OCI-LY7 (cell line): ENCODE measurements around the gene RCSD1. TPM values are rescaled to one million over a fixed set of nuclear protein-coding genes. Genes with fewer than 3 reads are reported as not detected.

ENCODE experiments used
- BruUV-seq: library from RNA; stranded (reverse); fragments of 400-500 nt; replicated peaks from 2 replicates; lab custom pipeline; 2021; lab: Mats Ljungman, UMichigan
- CTCF ChIA-PET: fragments of 300-600 bp; sonication (Branson Sonifier 250); formaldehyde crosslinking; loops from one replicate; lab custom pipeline; 2022; ENCODE audit warnings: antibody characterized with exemption; ENCODE audit not compliant: unreplicated experiment; lab: Charles Lee
- POLR2A ChIA-PET: fragments of 300-600 bp; sonication (Branson Sonifier 250); formaldehyde crosslinking; loops from one replicate; lab custom pipeline; 2022; ENCODE audit warnings: antibody characterized with exemption; lab: Charles Lee
- DNase-seq: peaks from one replicate; pipeline ENCODE4 v3.0.0-alpha.2; 2015; ENCODE audit warnings: low spot score
- H2AFZ ChIP-seq: fragments of 200-600 bp; sonication (generic), shearing (Covaris generic); 2 replicates; pipeline ENCODE4 v1.6.1; 2014; ENCODE audit warnings: mild to moderate bottlenecking, antibody characterized with exemption, low read length, moderate library complexity
- H3K27ac ChIP-seq: fragments of 200-600 bp; sonication (generic); 2 replicates; pipeline ENCODE4 v1.5.1; 2014; ENCODE audit warnings: mixed run types, low read depth, mild to moderate bottlenecking, moderate library complexity, low read length, inconsistent platforms; ENCODE audit not compliant: poor library complexity, severe bottlenecking
- H3K36me3 ChIP-seq: fragments of 200-600 bp; sonication (generic); 2 replicates; pipeline ENCODE4 v1.6.1; 2014; ENCODE audit warnings: mild to moderate bottlenecking, antibody characterized with exemption, low read length, moderate library complexity, mixed read lengths; ENCODE audit not compliant: insufficient read depth
- H3K4me1 ChIP-seq: fragments of 200-600 bp; sonication (generic); 2 replicates; pipeline ENCODE4 v1.5.1; 2014; ENCODE audit warnings: mild to moderate bottlenecking, low read length; ENCODE audit not compliant: insufficient read depth, poor library complexity, severe bottlenecking
- H3K4me2 ChIP-seq: fragments of 200-600 bp; sonication (generic); 2 replicates; pipeline ENCODE4 v1.6.1; 2014; ENCODE audit warnings: mild to moderate bottlenecking, low read length
- H3K4me3 ChIP-seq: fragments of 200-600 bp; sonication (generic); 2 replicates; pipeline ENCODE4 v1.5.1; 2014; ENCODE audit warnings: mild to moderate bottlenecking, low read depth, low read length; ENCODE audit not compliant: poor library complexity, severe bottlenecking
- H3K79me2 ChIP-seq: fragments of 200-600 bp; sonication (generic); 2 replicates; pipeline ENCODE4 v1.6.1; 2016; ENCODE audit warnings: low read depth, mild to moderate bottlenecking, low read length, moderate library complexity, mixed read lengths; ENCODE audit not compliant: insufficient read depth
- H3K9me2 ChIP-seq: fragments of 200-600 bp; sonication (generic); 2 replicates; pipeline ENCODE4 v1.6.1; 2016; ENCODE audit warnings: mild to moderate bottlenecking, low read length, mixed read lengths; ENCODE audit not compliant: insufficient read depth
- H3K9me3 ChIP-seq: fragments of 200-600 bp; sonication (generic); 2 replicates; pipeline ENCODE4 v1.6.1; 2014; ENCODE audit warnings: mild to moderate bottlenecking, mixed run types, low read length, mixed read lengths
- H4K20me1 ChIP-seq: fragments of 200-600 bp; sonication (generic); 2 replicates; pipeline ENCODE4 v1.6.1; 2014; ENCODE audit warnings: mild to moderate bottlenecking, antibody characterized with exemption, low read length, moderate library complexity, mixed read lengths; ENCODE audit not compliant: insufficient read depth
- EZH2phosphoT487 ChIP-seq: fragments of 200-600 bp; sonication (generic); IDR thresholded peaks from 2 replicates; pipeline ENCODE4 v1.6.1; 2018; ENCODE audit warnings: low read depth, borderline replicate concordance, mild to moderate bottlenecking, mixed run types, antibody characterized with exemption, low read length, moderate library complexity, mixed read lengths
- intact Hi-C: fragments of 100-400 bp; cut with micrococcal nuclease; formaldehyde crosslinking; loops from one replicate; pipeline ENCODE4 v1.10.0; 2022; ENCODE audit not compliant: unreplicated experiment
- total RNA-seq, 2 experiments: library from RNA; depleted of rRNA in 1 of 2; stranded (reverse); fragments of >200 nt in 1 of 2; shearing (Covaris generic) in 1 of 2; gene quantifications; 2 replicates each; pipeline ENCODE4 v1.2.3, GENCODE V29; 2014 to 2022
- TF ChIP-seq, protein P1 (sequence below): fragments of 200-600 bp; sonication (generic); conservative IDR thresholded peaks from 2 replicates; pipeline ENCODE4 v1.5.1; 2014; ENCODE audit warnings: mild to moderate bottlenecking, antibody characterized with exemption, low read length, moderate library complexity, mixed read lengths

RCSD1 gene
- total RNA-seq, 2 experiments from 2014 or later: 161 to 164 TPM

DNA sequence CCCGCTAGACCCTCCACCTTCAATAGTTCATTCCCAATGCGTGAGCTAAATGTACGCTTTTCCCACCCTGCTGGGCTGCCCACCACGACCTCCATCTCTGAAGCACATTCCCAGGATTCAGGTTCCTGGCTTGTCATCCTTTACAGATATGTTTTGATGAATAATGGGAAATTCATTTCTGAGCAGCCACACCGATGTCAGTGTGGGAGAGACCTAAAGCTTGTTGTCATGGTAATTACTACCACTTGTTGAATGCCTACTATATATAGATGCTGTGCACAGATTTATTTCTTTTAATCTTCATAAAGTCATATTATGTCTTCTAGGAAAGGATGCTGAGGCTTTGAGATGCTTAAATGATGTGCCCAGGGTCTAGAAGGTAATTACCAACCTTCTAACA, 8.0 kb downstream of the RCSD1 start:
- ChIA-PET CTCF (interaction anchor here (1.0 kb wide), 1 partner anchor 11 kb away, joined by 3 read pairs; no protein-coding TSS in a partner anchor), POLR2A (interaction anchor here (1.0 to 2.7 kb wide), 3 partner anchors 16 to 37 kb away, joined by 3 to 11 read pairs (median 3); no protein-coding TSS in a partner anchor)
- H3K4me2 ChIP-seq: peak overlapping the region; percentile 74
- H2AFZ ChIP-seq: no peak overlapping the region
- no peak overlapping the region for H3K4me3 ChIP-seq
- peaks cover 98% of the 10 kb centered on the region for H3K79me2 ChIP-seq
- peaks cover 57% of the 10 kb centered on the region for H3K4me1 ChIP-seq
- no peak for DNase-seq
- peaks cover 100% of the 10 kb centered on the region for H3K36me3 ChIP-seq
- no peaks in the 10 kb centered on the region for H3K9me2 ChIP-seq
- peaks cover 17% of the 10 kb centered on the region for H4K20me1 ChIP-seq
- H3K27ac ChIP-seq: peak overlapping the region; percentile 54
- BruUV-seq: no TSS peak
- TF ChIP-seq EZH2phosphoT487: no peak
- TF ChIP-seq, protein P1, sequence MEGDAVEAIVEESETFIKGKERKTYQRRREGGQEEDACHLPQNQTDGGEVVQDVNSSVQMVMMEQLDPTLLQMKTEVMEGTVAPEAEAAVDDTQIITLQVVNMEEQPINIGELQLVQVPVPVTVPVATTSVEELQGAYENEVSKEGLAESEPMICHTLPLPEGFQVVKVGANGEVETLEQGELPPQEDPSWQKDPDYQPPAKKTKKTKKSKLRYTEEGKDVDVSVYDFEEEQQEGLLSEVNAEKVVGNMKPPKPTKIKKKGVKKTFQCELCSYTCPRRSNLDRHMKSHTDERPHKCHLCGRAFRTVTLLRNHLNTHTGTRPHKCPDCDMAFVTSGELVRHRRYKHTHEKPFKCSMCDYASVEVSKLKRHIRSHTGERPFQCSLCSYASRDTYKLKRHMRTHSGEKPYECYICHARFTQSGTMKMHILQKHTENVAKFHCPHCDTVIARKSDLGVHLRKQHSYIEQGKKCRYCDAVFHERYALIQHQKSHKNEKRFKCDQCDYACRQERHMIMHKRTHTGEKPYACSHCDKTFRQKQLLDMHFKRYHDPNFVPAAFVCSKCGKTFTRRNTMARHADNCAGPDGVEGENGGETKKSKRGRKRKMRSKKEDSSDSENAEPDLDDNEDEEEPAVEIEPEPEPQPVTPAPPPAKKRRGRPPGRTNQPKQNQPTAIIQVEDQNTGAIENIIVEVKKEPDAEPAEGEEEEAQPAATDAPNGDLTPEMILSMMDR: no peak
- intact Hi-C loops: no loop called here
- no peaks in the 10 kb centered on the region for H3K9me3 ChIP-seq

DNA sequence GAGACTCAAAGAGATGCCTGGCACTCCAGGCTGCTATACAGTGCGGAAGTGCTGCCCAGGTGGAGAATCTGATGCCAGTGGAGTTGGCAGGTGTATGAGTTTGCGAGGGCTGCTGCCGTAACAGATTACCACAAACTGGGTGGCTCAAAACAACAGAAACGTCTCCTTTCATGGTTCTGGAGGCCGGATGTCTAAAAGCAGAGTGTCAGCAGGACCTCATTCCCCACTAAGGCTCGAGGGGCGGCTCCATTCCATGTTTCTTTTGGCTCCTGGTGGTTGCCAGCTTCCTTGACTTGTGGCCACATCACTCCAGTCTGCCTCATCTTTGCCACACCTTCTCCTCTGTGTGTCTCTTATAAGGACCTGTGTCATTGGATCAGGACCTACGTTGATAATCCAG, 10.0 kb downstream of the RCSD1 start:
- peaks cover 37% of the 10 kb centered on the region for H3K4me1 ChIP-seq
- no peak overlapping the region for H3K27ac ChIP-seq
- no peaks in the 10 kb centered on the region for H3K9me3 ChIP-seq
- intact Hi-C loops: no loop called here
- no peaks in the 10 kb centered on the region for H3K9me2 ChIP-seq
- no TSS peak for BruUV-seq
- no peak overlapping the region for H3K4me3 ChIP-seq
- CTCF ChIA-PET: no interaction called here
- H3K4me2 ChIP-seq: no peak overlapping the region
- POLR2A ChIA-PET: no interaction called here
- H3K79me2 ChIP-seq: peaks cover 98% of the 10 kb centered on the region
- H4K20me1 ChIP-seq: peaks cover 27% of the 10 kb centered on the region
- H2AFZ ChIP-seq: no peak overlapping the region
- DNase-seq: no peak
- H3K36me3 ChIP-seq: peaks cover 99% of the 10 kb centered on the region
- no peak for TF ChIP-seq EZH2phosphoT487
- TF ChIP-seq, protein P1: no peak

DNA sequence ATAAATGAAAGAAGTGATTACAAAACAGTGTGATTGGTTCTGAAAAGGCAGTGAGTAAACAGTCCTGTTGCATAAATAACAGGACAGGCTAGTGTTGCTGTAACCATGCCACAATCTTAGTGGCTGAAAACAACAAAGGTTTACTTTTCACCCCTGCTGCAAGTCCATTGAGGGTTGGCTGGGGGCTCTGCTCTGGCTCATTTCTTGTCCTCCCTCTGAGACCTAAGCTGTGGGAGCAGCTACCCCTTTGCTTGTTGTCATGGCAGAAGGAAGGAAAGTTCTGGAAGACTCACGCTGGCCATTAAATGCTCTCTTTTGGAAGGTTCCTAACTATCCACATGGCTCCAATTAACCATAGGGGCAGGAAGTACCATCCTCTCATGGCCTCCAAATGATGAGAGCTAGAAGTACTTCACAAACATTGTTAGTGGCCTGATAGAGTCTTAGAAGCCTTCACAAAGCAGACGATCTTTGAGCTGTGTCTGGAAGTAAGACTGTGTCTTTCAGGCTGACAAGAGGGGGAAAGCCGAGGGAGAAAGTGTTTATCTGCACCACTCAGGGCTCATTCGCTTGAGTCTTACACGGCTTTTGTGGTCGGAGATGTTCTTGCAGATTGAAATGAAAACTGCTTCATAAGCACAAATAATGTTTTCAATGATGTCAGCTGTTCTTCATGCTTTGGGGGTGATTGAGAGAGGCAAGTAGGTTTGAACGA, 11.9 kb downstream of the RCSD1 start:
- H3K27ac ChIP-seq: no peak overlapping the region
- POLR2A ChIA-PET: interaction anchor here (0.8 kb wide), 1 partner anchor 8 kb away, joined by 3 read pairs; no protein-coding TSS in a partner anchor
- no peak overlapping the region for H3K4me2 ChIP-seq
- H4K20me1 ChIP-seq: peaks cover 26% of the 10 kb centered on the region
- H2AFZ ChIP-seq: no peak overlapping the region
- no TSS peak for BruUV-seq
- H3K4me1 ChIP-seq: peaks cover 18% of the 10 kb centered on the region
- TF ChIP-seq EZH2phosphoT487: no peak
- TF ChIP-seq, protein P1: no peak
- H3K9me3 ChIP-seq: no peaks in the 10 kb centered on the region
- no peak overlapping the region for H3K4me3 ChIP-seq
- DNase-seq: no peak
- peaks cover 92% of the 10 kb centered on the region for H3K36me3 ChIP-seq
- CTCF ChIA-PET: interaction anchor here (0.8 kb wide), 1 partner anchor 42 kb away, joined by 4 read pairs; no protein-coding TSS in a partner anchor
- peaks cover 97% of the 10 kb centered on the region for H3K79me2 ChIP-seq
- intact Hi-C loops: no loop called here
- no peaks in the 10 kb centered on the region for H3K9me2 ChIP-seq
